Measurements from ENCODE around the gene RFFL.
"Not testable (repeated sequence)": the region's sequence is repeated elsewhere in the genome, so short reads cannot be mapped to it uniquely, and the experiment has no call there.

Gene RFFL, protein sequence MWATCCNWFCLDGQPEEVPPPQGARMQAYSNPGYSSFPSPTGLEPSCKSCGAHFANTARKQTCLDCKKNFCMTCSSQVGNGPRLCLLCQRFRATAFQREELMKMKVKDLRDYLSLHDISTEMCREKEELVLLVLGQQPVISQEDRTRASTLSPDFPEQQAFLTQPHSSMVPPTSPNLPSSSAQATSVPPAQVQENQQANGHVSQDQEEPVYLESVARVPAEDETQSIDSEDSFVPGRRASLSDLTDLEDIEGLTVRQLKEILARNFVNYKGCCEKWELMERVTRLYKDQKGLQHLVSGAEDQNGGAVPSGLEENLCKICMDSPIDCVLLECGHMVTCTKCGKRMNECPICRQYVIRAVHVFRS

DNA sequence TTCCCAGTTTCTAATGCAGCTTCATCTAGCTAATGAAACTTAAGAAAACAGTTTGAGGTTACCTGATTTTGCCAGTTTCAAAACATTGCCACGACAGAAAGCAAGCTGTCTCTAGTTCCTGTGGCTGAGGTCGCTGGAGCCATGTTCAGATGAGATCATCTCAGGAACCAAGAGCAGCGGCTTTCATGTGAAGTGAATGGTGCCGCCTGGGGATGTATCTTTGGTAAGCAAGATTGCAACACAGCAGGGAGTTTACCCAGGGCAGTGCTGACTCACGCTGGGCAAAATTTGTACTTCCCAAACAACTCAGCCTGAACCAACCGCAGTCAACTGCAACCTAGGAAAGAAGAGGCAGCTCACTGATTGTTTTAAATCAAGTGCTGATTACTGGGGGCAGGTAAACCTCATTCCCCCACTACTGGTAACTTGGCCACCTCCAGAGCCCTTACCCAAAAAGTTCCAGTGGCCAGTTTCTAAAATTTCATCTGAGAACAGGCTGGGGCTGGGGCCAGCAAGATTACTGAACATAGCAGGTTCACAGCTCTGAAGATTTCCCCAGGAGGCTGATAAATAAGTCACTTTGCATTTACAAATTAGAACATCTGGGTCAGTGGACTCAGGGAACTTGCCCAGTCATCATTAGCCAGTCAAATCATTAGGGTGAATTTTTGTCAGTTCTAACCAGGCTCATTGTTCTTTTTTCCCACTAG is at the start of gene RFFL:
Gene RFFL (minus strand): TSS at position 194 of the 710 bp plus-strand sequence. CDS start 37,154 bp downstream, outside the sequence.
- no peaks in the 10 kb centered on the region for H3K9me3 ChIP-seq (ENCODE audit: insufficient read depth, low read length)
- no peaks in the 10 kb centered on the region for H3K27me3 ChIP-seq (ENCODE audit: low read depth, low read length)
- peak within 1 kb of the TSS; percentile 66 for H3K4me3 ChIP-seq (ENCODE audit: low read length)
- TF ChIP-seq EZH2phosphoT487 (IDR thresholded peaks at IDR 0.05; ENCODE audit: low read depth) (no peak), CTCF (IDR thresholded peaks at IDR 0.05; ENCODE audit: low read depth, low read length) (peak; percentile 28)
- H3K36me3 ChIP-seq (replicated peaks; ENCODE audit: low read depth, low read length): peaks cover 33% of the 10 kb centered on the region
- peak within 1 kb of the TSS; percentile 77 for H3K9ac ChIP-seq (ENCODE audit: low read length)
- H3K27ac ChIP-seq (ENCODE audit: low read length): peak within 1 kb of the TSS; percentile 98
- peak within 1 kb of the TSS; percentile 78 for H3K4me2 ChIP-seq (ENCODE audit: low read length)
- H4K20me1 ChIP-seq (ENCODE audit: insufficient read depth, low read length): no peaks in the 10 kb centered on the region
- no peak within 1 kb of the TSS for H2AFZ ChIP-seq (ENCODE audit: low read depth, low read length)
- peaks cover 66% of the 10 kb centered on the region for H3K4me1 ChIP-seq (ENCODE audit: low read length)
- peaks cover 74% of the 10 kb centered on the region for H3K79me2 ChIP-seq (ENCODE audit: low read length)

DNA sequence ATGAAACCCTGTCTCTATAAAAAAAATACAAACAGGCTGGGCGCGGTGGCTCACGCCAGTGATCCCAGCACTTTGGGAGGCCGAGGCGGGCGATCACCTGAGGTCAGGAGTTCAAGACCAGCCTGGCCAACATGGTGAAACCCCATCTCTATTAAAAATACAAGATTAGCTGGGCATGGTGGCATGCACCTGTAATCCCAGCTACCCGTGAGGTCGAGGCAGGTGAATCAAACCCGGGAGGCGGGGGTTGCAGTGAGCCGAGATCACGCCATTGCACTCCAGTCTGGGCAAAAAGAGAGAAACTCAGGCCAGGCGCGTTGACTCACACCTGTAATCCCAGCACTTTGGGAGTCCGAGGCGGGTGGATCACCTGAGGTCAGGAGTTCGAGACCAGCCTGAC is 47.3 kb upstream of the RFFL start:
- not testable (repeated sequence) for H3K79me2 ChIP-seq (ENCODE audit: low read length); H3K4me1 ChIP-seq (ENCODE audit: low read length); H3K9ac ChIP-seq (ENCODE audit: low read length); H4K20me1 ChIP-seq (ENCODE audit: insufficient read depth, low read length); H3K4me3 ChIP-seq (ENCODE audit: low read length); H3K9me3 ChIP-seq (ENCODE audit: insufficient read depth, low read length); H3K27me3 ChIP-seq (ENCODE audit: low read depth, low read length); H2AFZ ChIP-seq (ENCODE audit: low read depth, low read length); H3K27ac ChIP-seq (ENCODE audit: low read length); H3K4me2 ChIP-seq (ENCODE audit: low read length)
- peaks cover 15% of the 10 kb centered on the region for H3K36me3 ChIP-seq (replicated peaks; ENCODE audit: low read depth, low read length)

- Histone ChIP-seq H3K79me2 (ENCODE audit: low read length) (no peaks in the 10 kb centered on the region), H4K20me1 (ENCODE audit: insufficient read depth, low read length) (no peaks in the 10 kb centered on the region), H3K27me3 (ENCODE audit: low read depth, low read length) (no peaks in the 10 kb centered on the region), H3K9me3 (ENCODE audit: insufficient read depth, low read length) (no peaks in the 10 kb centered on the region), H3K4me2 (ENCODE audit: low read length) (no peak overlapping the region), H3K9ac (ENCODE audit: low read length) (no peak overlapping the region), H2AFZ (ENCODE audit: low read depth, low read length) (no peak overlapping the region), H3K4me1 (ENCODE audit: low read length) (no peaks in the 10 kb centered on the region), H3K36me3 (replicated peaks; ENCODE audit: low read depth, low read length) (peaks cover 29% of the 10 kb centered on the region), H3K4me3 (ENCODE audit: low read length) (no peak overlapping the region), H3K27ac (ENCODE audit: low read length) (no peak overlapping the region)
- no peak for TF ChIP-seq CTCF (IDR thresholded peaks at IDR 0.05; ENCODE audit: low read depth, low read length)
- TF ChIP-seq EZH2phosphoT487 (IDR thresholded peaks at IDR 0.05; ENCODE audit: low read depth): no peak
Observed at GRCh38 chr17:35104844-35105450, 41.4 kb upstream of the RFFL start.

DNA sequence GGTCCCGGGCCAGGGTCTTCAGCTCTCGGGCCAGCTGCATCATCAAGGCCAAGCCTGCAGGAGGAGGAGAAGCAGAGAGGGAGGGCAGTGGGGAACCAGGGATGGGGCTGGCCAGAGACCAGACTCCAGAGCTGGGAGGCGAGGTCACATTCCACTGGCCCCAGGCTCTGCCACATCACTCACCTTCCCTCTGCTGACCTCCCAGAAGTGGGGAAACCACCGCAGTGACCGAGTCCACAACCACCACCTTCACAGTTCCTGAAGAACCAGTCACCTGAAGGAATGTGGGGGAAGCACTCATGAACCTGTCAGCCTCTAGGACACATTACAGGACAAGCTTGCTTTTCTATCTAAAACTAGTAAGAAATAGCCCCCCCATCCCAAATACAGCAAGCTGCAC is 39.8 kb upstream of the RFFL start:
- Histone ChIP-seq H3K4me3 (ENCODE audit: low read length) (no peak overlapping the region), H3K27me3 (ENCODE audit: low read depth, low read length) (no peaks in the 10 kb centered on the region), H3K4me1 (ENCODE audit: low read length) (no peaks in the 10 kb centered on the region), H3K9ac (ENCODE audit: low read length) (no peak overlapping the region), H3K4me2 (ENCODE audit: low read length) (no peak overlapping the region), H3K9me3 (ENCODE audit: insufficient read depth, low read length) (no peaks in the 10 kb centered on the region), H3K36me3 (replicated peaks; ENCODE audit: low read depth, low read length) (peaks cover 36% of the 10 kb centered on the region), H3K27ac (ENCODE audit: low read length) (no peak overlapping the region), H2AFZ (ENCODE audit: low read depth, low read length) (no peak overlapping the region), H4K20me1 (ENCODE audit: insufficient read depth, low read length) (no peaks in the 10 kb centered on the region), H3K79me2 (ENCODE audit: low read length) (no peaks in the 10 kb centered on the region)
- TF ChIP-seq EZH2phosphoT487 (IDR thresholded peaks at IDR 0.05; ENCODE audit: low read depth) (no peak), CTCF (IDR thresholded peaks at IDR 0.05; ENCODE audit: low read depth, low read length) (no peak)

All from OCI-LY3 (cell line).